NCI-H82 treated with DMSO at 0.1 percent for 48 hours (cell line): ENCODE data around the gene GPR89B.
"Not testable (repeated sequence)": the region's sequence is repeated elsewhere in the genome, so short reads cannot be mapped to it uniquely, and the experiment has no call there.

Experiments used
- DNase-seq: peaks from one replicate; lab custom pipeline; 2025; ENCODE audit not compliant: unreplicated experiment; lab: John Stamatoyannopoulos, UW

Gene GPR89B

DNA sequence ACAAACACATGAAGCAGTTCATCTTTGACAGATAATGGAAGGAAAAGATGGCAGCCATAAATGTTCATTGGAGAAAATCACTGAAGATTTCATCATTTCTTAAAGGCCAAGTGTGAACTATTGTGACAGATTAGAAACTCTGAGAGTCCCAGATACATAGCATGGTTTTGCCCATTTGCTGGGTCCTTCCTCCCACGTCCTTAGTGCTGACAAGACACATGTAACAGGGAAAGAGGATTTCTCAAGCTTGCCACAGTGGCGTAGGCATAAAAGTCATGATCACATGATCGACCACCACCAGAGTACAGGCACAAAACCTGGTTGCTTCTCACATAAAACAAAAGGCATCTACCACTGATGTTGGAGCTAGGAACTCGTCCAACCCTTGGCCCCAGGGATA is 98.8 kb downstream of the GPR89B start:
- not testable (repeated sequence) for DNase-seq

DNA sequence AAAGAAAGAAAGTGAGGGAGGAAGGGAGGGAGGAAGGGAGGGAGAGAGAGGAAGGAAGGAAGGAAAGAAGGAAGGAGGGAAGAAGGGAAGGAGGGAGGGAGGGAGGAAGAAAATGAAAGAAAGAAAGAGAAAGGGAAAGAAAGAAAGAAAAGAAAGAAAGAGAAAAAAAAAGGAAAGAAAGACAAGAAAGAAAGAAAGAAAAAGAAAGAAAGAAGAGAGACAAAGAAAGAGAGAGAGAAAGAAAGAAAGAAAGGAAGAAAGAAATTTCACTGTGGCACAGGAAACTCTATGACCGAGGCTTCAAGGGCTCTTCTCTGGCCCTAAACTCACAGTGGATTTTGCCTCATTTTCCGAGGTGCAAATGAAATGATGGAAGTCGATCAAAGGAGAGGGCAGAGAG is 104.0 kb downstream of the GPR89B start:
- not testable (repeated sequence) for DNase-seq

DNA sequence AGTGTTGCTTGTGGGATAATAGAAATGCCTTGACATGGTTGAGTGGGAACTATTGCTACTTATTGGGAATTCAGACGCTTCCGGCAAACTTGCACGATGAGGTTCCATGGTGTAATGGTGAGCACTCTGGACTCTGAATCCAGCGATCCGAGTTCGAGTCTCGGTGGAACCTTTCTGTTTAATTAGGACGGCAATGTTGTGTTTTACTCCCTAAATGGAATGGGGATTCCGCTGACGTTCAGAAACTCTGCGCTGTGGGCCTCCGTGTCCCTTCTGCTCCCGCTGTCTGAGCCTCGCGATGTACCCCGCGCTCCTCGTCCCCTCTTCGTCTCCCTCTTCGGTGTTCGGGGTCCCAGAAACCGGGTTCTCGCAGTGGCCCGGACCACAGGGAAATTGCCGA is 104.5 kb downstream of the GPR89B start:
- not testable (repeated sequence) for DNase-seq

DNA sequence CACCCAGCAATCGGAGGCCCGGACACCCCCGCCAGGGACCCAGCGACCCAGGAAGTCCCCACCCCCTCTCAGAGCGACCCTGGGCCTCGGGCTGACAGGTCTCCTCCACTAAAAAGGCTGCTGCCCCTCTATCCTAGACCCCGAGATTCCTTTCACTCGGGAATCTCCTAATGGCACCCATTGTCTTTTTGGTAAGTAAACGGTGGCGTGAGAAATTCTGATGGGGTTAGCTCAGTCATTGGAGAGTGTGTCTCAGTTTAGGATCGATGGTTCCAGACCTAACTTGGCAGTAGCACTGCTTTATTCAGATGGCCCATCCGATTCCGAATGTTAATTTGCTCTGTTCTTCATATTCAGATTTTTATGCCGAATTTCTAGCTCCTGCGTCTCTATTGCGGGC is 104.9 kb downstream of the GPR89B start:
- DNase-seq, result not testable (repeated sequence)

DNA sequence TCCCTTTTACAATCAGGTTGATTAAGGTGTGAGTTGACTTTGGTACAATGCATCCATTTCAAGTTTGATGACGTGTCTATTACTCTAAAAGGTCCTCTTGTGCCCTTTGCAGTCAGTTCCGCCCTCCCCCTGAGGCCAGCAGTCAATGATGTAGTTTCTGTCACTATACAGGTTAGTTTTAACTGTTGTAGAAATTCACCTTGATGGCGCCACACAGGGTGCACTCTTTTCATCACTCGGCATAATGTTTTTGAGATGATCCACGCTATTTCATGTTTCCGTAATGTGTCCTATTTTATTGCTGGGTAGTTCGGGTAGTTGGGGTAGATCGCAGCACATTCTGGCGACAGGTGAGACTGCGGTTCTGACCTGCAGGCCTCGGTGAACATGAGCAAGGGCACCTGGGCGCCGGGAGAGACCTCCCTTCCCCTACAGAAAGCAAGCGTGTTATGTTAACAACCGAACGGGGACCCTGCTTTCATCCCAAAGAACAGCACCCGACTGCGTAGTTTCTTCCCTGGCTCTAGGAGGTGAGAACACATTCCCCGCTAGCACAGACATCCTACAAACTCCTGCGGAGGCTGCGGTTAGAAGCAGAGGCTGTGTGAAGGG is 109.7 kb downstream of the GPR89B start:
- DNase-seq, result not testable (repeated sequence)

DNA sequence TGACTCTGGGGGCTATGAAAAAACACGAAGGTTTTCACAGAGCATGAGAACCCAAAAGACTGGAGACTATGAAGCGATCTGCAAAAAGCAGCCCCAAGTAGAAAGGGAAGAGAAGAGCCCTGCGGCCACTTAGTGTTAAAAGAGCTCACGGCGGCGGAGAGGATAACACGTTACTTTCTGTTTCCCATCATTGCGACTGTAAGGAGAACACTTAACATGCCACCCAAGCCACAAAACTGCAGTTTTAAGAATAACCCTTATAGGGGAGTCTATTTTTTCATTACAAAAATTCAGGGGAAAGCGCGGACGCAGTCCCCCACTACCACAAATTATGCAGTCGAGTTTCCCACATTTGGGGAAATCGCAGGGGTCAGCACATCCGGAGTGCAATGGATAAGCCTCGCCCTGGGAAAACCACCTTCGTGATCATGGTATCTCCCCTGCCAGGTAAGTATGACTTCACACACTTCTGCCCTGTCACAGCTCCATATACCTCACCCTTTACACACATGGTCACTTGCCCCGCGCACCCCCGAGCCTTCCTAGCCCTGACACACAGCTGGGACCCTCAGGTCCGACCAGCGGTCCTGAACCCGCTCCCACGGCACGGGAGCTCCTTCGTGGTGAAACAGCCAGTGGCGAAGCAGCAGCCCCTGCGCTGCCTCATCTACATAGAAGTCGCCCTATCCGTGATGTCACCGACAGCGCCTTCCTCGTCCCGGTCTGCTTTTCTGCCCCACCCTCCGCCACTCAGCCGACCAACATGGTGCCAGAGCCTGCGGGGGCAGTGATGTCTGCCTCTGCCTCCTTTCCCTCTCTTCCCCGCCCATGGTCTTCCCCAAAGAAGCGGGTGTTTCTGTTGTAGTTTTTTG is 110.5 kb downstream of the GPR89B start:
- peak; percentile 65 for DNase-seq
